WTC11 (cell line): ENCODE measurements around the gene SEMA3D. TPM values are rescaled to one million over a fixed set of nuclear protein-coding genes. Genes with fewer than 3 reads are reported as not detected.

Source experiments
- ATAC-seq: fragments of 200-7000 bp; cut with Tn5 transposase; 2 replicates; pipeline ENCODE4 v1.10.0; 2021; ENCODE audit warnings: mild to moderate bottlenecking, moderate library complexity
- CTCF ChIA-PET: fragments of 300-600 bp; sonication (Branson Sonifier 250); formaldehyde crosslinking; loops from one replicate; lab custom pipeline; 2021; ENCODE audit warnings: antibody characterized with exemption; lab: Charles Lee
- POLR2A ChIA-PET: fragments of 350-600 bp; sonication (Branson Sonifier 250); formaldehyde crosslinking; loops from one replicate; lab custom pipeline; 2021; ENCODE audit warnings: antibody characterized with exemption; lab: Charles Lee
- DNase-seq: peaks from one replicate; pipeline ENCODE4 v3.0.0; 2021; ENCODE audit warnings: low spot score
- H3K27ac Mint-ChIP-seq: 2 replicates; pipeline ENCODE4 v1.8.0; 2021; ENCODE audit warnings: mixed read lengths
- H3K27me3 Mint-ChIP-seq: 2 replicates; pipeline ENCODE4 v1.8.0; 2021; ENCODE audit warnings: low read depth, mild to moderate bottlenecking, moderate library complexity, mixed read lengths
- H3K36me3 Mint-ChIP-seq: 2 replicates; pipeline ENCODE4 v1.8.0; 2021; ENCODE audit warnings: mixed read lengths
- H3K4me1 Mint-ChIP-seq: 2 replicates; pipeline ENCODE4 v1.8.0; 2022; ENCODE audit warnings: mixed read lengths
- H3K4me3 Mint-ChIP-seq: 2 replicates; pipeline ENCODE4 v1.8.0; 2021; ENCODE audit warnings: mild to moderate bottlenecking, moderate library complexity, mixed read lengths
- H3K9me3 Mint-ChIP-seq: 2 replicates; pipeline ENCODE4 v1.8.0; 2021; ENCODE audit warnings: mixed read lengths
- ATF1 ChIP-seq: sonication (generic); formaldehyde crosslinking; IDR thresholded peaks from 2 replicates; pipeline ENCODE4 v1.8.1; 2023; ENCODE audit warnings: mild to moderate bottlenecking, moderate library complexity, missing genetic modification reagents
- ATF2 ChIP-seq: sonication (generic); formaldehyde crosslinking; IDR thresholded peaks from 2 replicates; pipeline ENCODE4 v1.8.1; 2022; ENCODE audit warnings: low read depth, missing genetic modification reagents, borderline replicate concordance
- ATF6 ChIP-seq: sonication (generic); formaldehyde crosslinking; IDR thresholded peaks from 2 replicates; pipeline ENCODE4 v1.8.1; 2023; ENCODE audit warnings: mild to moderate bottlenecking, missing genetic modification reagents
- CDX4 ChIP-seq: fragments of 250-450 bp; sonication (Bioruptor Pico); IDR thresholded peaks from 2 replicates; pipeline ENCODE4 v1.9.0; 2021; ENCODE audit warnings: moderate library complexity, mild to moderate bottlenecking, inconsistent platforms, borderline replicate concordance
- FOXK1 ChIP-seq: sonication (generic); formaldehyde crosslinking; IDR thresholded peaks from 2 replicates; pipeline ENCODE4 v1.8.0; 2022; ENCODE audit warnings: mild to moderate bottlenecking, moderate library complexity, missing genetic modification reagents
- FOXP4 ChIP-seq: sonication (generic); formaldehyde crosslinking; IDR thresholded peaks from 2 replicates; pipeline ENCODE4 v1.8.0; 2022; ENCODE audit warnings: mild to moderate bottlenecking, missing genetic modification reagents
- IRF1 ChIP-seq: sonication (generic); formaldehyde crosslinking; IDR thresholded peaks from 2 replicates; pipeline ENCODE4 v1.8.0; 2023; ENCODE audit warnings: missing genetic modification reagents
- MAX ChIP-seq: sonication (generic); formaldehyde crosslinking; IDR thresholded peaks from 2 replicates; pipeline ENCODE4 v1.8.0; 2022; ENCODE audit warnings: mild to moderate bottlenecking, missing genetic modification reagents
- MYBL2 ChIP-seq: sonication (generic); formaldehyde crosslinking; IDR thresholded peaks from 2 replicates; pipeline ENCODE4 v1.8.1; 2023; ENCODE audit warnings: mild to moderate bottlenecking, moderate library complexity, missing genetic modification reagents
- NFYB ChIP-seq: sonication (generic); formaldehyde crosslinking; conservative IDR thresholded peaks from 2 replicates; pipeline ENCODE4 v1.8.0; 2022; ENCODE audit warnings: low read depth, missing genetic modification reagents
- PREB ChIP-seq: sonication (generic); formaldehyde crosslinking; IDR thresholded peaks from 2 replicates; pipeline ENCODE4 v1.8.1; 2022; ENCODE audit warnings: mild to moderate bottlenecking, missing genetic modification reagents, moderate library complexity, borderline replicate concordance
- RELA ChIP-seq: sonication (generic); formaldehyde crosslinking; IDR thresholded peaks from 2 replicates; pipeline ENCODE4 v1.8.1; 2022; ENCODE audit warnings: missing genetic modification reagents, mild to moderate bottlenecking, borderline replicate concordance
- SMAD3 ChIP-seq: sonication (generic); formaldehyde crosslinking; IDR thresholded peaks from 2 replicates; pipeline ENCODE4 v1.8.0; 2022; ENCODE audit warnings: missing genetic modification reagents, mild to moderate bottlenecking, borderline replicate concordance
- TCF7 ChIP-seq: sonication (generic); formaldehyde crosslinking; IDR thresholded peaks from 2 replicates; pipeline ENCODE4 v1.8.0; 2022; ENCODE audit warnings: mild to moderate bottlenecking, low read depth, missing genetic modification reagents, moderate library complexity
- USF1 ChIP-seq: sonication (generic); formaldehyde crosslinking; IDR thresholded peaks from 2 replicates; pipeline ENCODE4 v1.8.0; 2022; ENCODE audit warnings: mild to moderate bottlenecking, missing genetic modification reagents
- USF2 ChIP-seq: sonication (generic); formaldehyde crosslinking; IDR thresholded peaks from 2 replicates; pipeline ENCODE4 v1.8.1; 2023; ENCODE audit warnings: mild to moderate bottlenecking, missing genetic modification reagents, moderate library complexity
- ZMAT4 ChIP-seq: fragments of 250-450 bp; sonication (Bioruptor Pico); IDR thresholded peaks from 2 replicates; pipeline ENCODE4 v1.9.0; 2021; ENCODE audit warnings: mild to moderate bottlenecking
- ZNF121 ChIP-seq: sonication (generic); formaldehyde crosslinking; IDR thresholded peaks from 2 replicates; pipeline ENCODE4 v1.8.0; 2023; ENCODE audit warnings: missing genetic modification reagents
- ZNF396 ChIP-seq: fragments of 250-450 bp; sonication (Bioruptor Pico); IDR thresholded peaks from 2 replicates; pipeline ENCODE4 v1.8.0; 2021; ENCODE audit warnings: mild to moderate bottlenecking, moderate library complexity, borderline replicate concordance
- ZNF425 ChIP-seq: fragments of 250-450 bp; sonication (Bioruptor Pico); conservative IDR thresholded peaks from 2 replicates; pipeline ENCODE4 v1.9.0; 2021; ENCODE audit warnings: mild to moderate bottlenecking
- ZNF512 ChIP-seq: sonication (generic); formaldehyde crosslinking; IDR thresholded peaks from 2 replicates; pipeline ENCODE4 v1.8.1; 2022; ENCODE audit warnings: missing genetic modification reagents, borderline replicate concordance
- total RNA-seq: library from RNA; stranded (reverse); gene quantifications from 3 replicates; pipeline ENCODE4 v1.2.3, GENCODE V29; 2021

SEMA3D gene
- total RNA-seq, 1 experiment from 2014 or later = 3.8 TPM

GRCh38 chr7:85130702-85131101, 56.2 kb downstream of the SEMA3D start:
- CTCF ChIA-PET = interaction anchor here (0.7 kb wide), 1 partner anchor 89 kb away, joined by 3 read pairs; no protein-coding TSS in a partner anchor
- Mint-ChIP-seq H3K4me3 (no peak overlapping the region), H3K27ac (no peak overlapping the region), H3K4me1 (peaks cover 3% of the 10 kb centered on the region), H3K9me3 (no peaks in the 10 kb centered on the region), H3K27me3 (no peaks in the 10 kb centered on the region), H3K36me3 (no peaks in the 10 kb centered on the region)
- ATAC-seq = no peak
- TF ChIP-seq ZNF425 (CRISPR knock-in tag) (no peak), USF2 (CRISPR knock-in tag) (no peak), USF1 (CRISPR knock-in tag) (no peak), ZNF396 (CRISPR knock-in tag) (no peak), TCF7 (CRISPR knock-in tag) (no peak), FOXP4 (CRISPR knock-in tag) (no peak), RELA (CRISPR knock-in tag) (no peak), ZNF512 (CRISPR knock-in tag) (no peak), CDX4 (no peak), MAX (CRISPR knock-in tag) (no peak), ATF6 (no peak), MYBL2 (CRISPR knock-in tag) (no peak), ATF1 (no peak), SMAD3 (no peak)
- no peak for DNase-seq
- POLR2A ChIA-PET = no interaction called here

GRCh38 chr7:85126383-85126782, 60.5 kb downstream of the SEMA3D start:
- no peak overlapping the region for H3K4me3 Mint-ChIP-seq
- CTCF ChIA-PET = interaction anchor here (1.2 kb wide), 1 partner anchor 65 kb away, joined by 4 read pairs; no protein-coding TSS in a partner anchor
- H3K4me1 Mint-ChIP-seq = no peaks in the 10 kb centered on the region
- no peak for ATAC-seq
- POLR2A ChIA-PET = no interaction called here
- no peaks in the 10 kb centered on the region for H3K36me3 Mint-ChIP-seq
- no peaks in the 10 kb centered on the region for H3K27me3 Mint-ChIP-seq
- no peaks in the 10 kb centered on the region for H3K9me3 Mint-ChIP-seq
- no peak overlapping the region for H3K27ac Mint-ChIP-seq
- DNase-seq = no peak
- TF ChIP-seq NFYB (CRISPR knock-in tag) = no peak
- TF ChIP-seq IRF1 = no peak
- TF ChIP-seq PREB (CRISPR knock-in tag) = no peak
- no peak for TF ChIP-seq ZMAT4 (CRISPR knock-in tag)
- TF ChIP-seq FOXK1 (CRISPR knock-in tag) = no peak
- no peak for TF ChIP-seq ATF2 (CRISPR knock-in tag)
- TF ChIP-seq ZNF121 (CRISPR knock-in tag) = no peak
